GM21619 (cell line): ENCODE measurements around the gene VWA3A.
"Not testable (repeated sequence)": the region's sequence is repeated elsewhere in the genome, so short reads cannot be mapped to it uniquely, and the experiment has no call there.

ENCODE experiments used
- ATAC-seq: cut with Tn5 transposase; IDR thresholded peaks from one replicate; pipeline ENCODE4 v1.9.1; 2021; ENCODE audit not compliant: unreplicated experiment

VWA3A gene

GRCh38 chr16:22092143-22092933 is at the start of gene VWA3A:
Gene VWA3A, plus strand, starts transcription at chr16:22092541. Its CDS starts 97 bp downstream, at chr16:22092638.
- no peak for ATAC-seq

DNA sequence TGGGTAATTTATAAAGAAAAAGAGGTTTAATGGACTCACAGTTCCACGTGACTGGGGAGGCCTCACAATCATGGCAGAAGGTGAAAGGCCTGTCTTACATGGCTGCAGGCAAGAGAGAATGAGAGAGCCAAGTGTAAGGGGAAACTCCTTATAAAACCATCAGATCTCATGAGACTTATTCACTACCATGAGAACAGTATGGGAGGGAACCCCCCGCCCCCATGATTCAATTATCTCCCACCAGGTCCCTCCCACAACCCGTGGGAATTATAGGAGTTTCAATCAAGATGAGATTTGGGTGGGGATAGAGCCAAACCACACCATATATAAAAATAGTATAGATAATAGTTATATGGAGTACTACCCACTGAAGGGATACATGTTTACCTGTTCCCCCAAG is 48.5 kb upstream of the VWA3A start:
- not testable (repeated sequence) for ATAC-seq

DNA sequence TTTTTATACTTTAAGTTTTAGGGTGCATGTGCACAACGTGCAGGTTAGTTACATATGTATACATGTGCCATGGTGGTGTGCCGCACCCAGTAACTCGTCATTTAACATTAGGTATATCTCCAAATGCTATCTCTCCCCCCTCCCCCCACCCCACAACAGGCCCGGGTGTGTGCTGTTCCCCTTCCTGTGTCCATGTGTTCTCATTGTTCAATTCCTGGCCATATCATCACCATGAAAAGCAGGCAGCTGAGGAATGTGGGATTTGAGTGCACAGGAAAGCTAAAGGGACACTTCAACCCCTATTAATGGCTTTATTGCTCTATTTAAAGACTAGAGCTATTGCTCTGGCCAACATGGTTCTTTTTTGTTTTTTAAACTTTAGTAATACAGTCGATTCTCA is 46.5 kb upstream of the VWA3A start:
- not testable (repeated sequence) for ATAC-seq

GRCh38 chr16:22050963-22051362 is 41.4 kb upstream of the VWA3A start:
- ATAC-seq = no peak

DNA sequence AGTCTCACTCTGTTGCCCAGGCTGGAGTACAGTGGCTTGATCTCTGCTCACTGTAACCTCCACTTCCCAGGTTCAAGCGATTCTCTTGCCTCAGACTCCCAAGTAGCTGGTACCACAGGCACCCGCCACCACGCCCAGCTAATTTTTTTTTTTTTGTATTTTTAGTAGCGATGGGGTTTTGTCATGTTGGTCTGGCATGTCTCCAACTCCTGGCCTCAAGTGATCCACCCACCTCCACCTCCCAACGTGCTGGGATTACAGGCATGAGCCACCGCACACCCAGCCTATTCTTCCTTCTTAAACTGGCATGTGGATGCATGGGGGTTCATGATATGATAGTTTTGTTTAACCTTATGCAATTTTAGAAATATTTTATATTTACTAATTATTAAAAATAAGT is 39.4 kb upstream of the VWA3A start:
- no peak for ATAC-seq

- ATAC-seq = no peak
These were observed 38.4 kb upstream of the VWA3A start for GRCh38 chr16:22053921-22054341.

DNA sequence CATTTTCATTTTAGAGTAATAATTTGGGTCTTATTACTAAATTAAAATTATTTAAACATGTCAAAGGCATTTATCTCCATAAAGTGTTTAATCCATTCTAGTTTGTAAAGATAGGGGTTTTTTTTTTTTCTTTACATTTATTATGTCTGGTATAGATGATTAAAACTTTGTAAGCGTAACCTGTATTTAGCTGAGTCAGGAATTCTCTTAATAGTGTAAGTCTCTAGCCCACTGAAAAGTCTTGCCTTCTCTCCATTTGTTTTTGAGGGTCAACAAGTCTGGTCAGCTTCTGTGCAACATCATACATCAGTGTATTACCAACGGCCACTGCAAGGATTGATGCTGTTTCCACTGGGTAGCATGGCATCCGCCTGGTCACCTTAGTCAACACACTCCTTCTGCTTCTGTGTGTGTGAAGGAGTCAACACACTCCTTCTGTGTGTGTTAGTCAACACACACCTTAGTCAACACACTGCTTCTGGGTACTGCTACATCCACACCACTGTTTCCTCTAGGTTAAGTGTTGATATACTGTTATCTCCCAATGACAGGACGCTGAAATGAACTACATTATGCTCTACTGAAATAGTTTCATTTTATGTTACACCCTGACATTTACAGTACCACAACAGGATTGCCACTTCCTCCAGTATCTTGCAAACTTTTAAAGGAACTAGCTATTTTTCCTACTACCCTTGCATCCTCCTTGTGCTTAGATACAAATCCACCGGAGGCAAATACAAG is 37.3 kb upstream of the VWA3A start:
- ATAC-seq = no peak

DNA sequence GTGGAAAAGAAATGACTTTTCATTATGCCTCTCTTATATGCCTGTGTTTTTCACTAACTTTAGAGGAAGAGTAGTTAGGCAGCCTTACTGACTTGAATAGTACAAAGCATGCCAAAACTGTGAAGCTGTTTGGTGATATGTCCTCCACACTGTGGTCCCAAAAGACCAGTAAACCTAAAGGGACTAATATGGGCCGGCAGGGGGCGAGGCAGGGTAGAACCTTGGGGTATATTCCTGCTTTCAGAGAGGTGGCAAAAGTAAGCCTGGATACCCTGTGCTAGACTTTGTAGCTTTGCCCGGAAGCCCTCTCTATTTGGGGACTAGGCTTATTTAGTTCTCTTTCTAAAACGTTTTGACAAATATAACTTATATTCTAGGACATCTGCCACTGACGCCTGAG is 36.5 kb upstream of the VWA3A start:
- no peak for ATAC-seq

DNA sequence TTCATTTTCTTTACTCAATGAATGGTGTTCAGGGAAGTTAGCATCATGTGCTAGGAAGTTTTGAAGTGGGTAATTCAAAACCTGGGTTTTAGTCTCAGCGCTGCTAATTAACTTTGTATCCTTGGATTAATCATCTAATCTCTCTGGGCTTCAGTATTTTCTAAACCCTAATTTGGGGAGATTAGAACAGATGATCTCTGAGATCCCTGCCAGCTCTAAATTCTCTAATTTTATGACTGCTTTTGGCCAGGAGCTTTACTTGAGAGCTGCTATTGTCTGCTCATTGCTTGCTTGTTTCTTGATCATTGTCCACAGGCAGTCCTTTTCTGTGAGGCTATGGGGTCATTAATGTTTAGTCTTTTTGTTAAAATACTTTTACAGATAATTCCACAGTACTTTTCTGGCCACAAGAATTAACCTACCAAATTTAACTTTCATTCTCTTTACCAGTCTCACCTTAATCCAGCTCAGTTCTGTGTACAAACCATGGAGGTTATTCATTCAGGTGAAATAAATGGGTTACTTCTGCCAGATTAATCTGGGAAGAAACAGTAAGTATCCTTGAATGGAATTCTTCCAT is 28.4 kb upstream of the VWA3A start:
- ATAC-seq = no peak

DNA sequence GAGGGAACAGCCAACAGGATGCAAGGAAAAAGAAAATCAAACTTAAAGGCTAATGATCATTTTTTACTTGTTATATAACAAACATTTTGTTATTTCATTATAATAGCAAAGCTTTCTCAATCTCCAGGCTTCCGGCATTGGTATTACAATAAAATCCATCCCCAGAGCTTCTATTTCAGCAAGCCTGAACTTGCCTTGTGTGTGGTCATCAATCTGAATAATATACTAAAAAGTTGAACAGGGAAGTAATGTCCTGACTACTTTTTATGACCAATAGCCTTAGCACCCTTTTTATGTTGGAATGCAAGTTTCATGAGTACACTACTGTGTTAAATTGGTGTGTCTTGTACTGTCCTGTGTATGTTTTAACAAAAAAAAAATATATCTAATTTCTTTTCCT is 27.1 kb upstream of the VWA3A start:
- no peak for ATAC-seq

GRCh38 chr16:22070361-22071330 is 21.7 kb upstream of the VWA3A start:
- ATAC-seq = no peak

DNA sequence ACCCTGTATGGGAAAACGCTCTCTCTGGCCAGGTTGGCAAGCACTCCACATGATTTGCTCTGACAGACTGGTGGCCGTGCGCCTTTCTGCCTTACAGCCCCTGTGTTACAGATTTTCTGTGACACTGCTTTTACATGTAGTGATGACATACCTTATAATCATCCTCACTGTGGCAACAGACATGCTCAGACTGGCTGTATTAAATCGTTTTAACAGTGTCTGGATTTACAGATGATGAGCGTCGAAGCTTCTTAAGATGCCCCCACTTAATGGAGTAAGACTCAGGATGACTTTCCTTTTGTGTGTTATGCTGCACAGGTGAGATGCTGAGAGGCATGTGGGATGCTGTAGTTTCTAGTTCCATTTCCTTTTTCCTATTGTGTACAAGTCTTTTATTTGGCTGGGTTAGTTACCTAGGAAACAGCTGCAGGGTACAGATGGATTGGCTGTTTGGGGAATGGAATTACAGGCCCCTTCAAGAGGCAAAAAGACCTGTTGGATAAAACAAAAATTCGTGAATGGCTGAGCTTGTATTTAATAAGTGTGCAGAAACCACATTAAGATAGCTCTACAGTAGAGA is 20.9 kb upstream of the VWA3A start:
- no peak for ATAC-seq

DNA sequence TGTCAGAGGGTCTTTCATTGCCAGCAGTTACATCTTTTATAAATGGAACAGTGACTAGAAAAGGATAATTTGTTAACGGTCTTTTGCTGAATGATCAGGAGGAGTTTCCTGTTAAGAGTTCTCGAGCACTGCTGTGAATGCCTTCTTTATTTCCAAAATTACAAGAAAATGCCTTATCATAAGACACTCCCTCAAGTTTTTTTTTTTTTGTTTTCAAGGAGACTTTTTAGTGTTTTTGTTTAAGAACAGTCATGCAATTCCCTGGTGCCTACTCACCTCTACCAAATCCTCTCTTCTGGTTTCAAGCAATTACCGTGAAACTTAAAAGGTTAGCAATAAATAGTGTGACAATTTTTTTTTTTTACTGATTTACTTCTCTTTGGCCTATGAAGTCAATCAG is 19.0 kb upstream of the VWA3A start:
- no peak for ATAC-seq

DNA sequence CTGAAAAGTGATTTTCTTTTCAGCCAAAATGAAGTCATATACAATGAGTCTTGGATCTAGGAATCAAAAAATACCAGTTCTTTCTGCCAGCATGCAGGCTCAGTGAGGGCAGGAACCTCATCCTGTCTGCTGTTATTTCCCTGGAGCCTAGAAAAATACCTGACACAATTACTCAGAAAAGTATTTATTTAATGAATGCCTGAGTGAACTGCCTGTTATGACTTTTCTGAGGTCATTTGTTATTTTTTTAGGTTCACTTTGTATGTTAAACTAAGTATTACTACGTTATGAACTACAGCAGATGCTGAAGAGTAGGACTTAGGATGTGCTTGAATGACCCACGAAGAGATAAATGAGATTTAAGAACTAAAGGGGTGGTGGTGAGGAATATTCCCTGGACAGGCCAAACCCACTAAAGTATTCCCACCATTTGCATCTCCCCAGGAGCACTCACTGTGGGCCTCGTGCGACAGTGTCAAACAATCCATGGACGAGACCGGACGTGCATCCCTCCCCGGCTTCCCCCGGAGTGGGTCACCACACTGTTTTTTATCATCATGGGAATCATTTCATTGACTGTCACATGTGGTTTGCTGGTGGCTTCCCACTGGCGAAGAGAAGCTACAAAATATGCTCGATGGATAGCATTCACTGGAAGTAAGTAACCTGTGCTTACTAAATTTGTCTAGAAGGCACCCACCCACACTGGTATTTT is 17.1 kb upstream of the VWA3A start:
- ATAC-seq = no peak

GRCh38 chr16:22075776-22076175 is 16.6 kb upstream of the VWA3A start:
- ATAC-seq = no peak

GRCh38 chr16:22077700-22078313 is 14.5 kb upstream of the VWA3A start:
- no peak for ATAC-seq

DNA sequence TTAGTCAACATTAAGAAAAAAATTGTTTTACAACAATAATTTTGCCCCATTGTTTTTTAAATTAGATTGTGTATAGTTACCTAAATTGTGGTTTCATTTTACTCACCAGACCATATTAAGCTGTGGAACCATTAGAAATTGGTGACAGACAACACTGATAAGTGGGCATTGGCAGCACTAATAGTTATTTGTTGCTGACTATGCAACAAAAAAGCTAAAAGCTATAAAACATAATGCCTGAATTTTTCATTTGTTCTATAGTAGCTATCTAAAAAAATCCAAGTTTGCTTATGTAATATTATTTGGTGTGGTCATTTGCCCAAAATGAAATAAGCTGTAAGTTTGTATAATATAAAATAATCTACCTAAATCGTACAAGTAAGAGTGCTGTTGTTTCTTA is 13.7 kb upstream of the VWA3A start:
- ATAC-seq = no peak

DNA sequence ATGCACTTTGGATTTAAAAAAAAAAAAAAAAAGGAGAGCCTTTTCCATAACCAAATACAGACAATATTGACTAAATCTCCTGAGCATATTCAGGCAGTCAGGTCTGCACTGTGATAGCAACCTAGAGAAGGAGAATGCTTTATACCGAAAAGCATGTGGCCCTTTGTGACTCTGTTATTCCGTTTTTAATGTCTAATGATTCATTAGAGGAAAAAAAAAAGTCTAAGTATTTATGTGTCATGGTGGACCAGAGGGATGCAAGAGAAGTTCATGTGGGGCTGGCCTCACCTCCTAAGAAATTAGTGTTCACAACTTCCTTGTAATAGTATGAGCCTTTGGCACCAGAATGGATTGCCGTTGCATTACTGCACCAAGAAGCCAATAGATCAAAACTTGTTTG is 11.3 kb upstream of the VWA3A start:
- ATAC-seq = no peak

- ATAC-seq = no peak
These were observed 5.9 kb upstream of the VWA3A start for GRCh38 chr16:22086440-22086839.
